Measurements from ENCODE around the gene CAMTA1. TPM values are rescaled to one million over a fixed set of nuclear protein-coding genes. Genes with fewer than 3 reads are reported as not detected.
A peak's percentile ranks its signal among the peaks of the same experiment; 100 is the strongest.

Gene CAMTA1
- total RNA-seq, 1 donor from 2014 or later, result 160 TPM

GRCh38 chr1:7721940-7722669 lies 936.9 kb downstream of the CAMTA1 start:
- Histone ChIP-seq H3K4me3 (no peak overlapping the region), H3K36me3 (no peaks in the 10 kb centered on the region), H3K9me3 (replicated peaks) (no peaks in the 10 kb centered on the region), H3K4me1 (peaks cover 55% of the 10 kb centered on the region), H3K27me3 (ENCODE audit: low read depth) (no peaks in the 10 kb centered on the region), H3K27ac (replicated peaks) (peak overlapping the region; percentile 37)
- no peak for DNase-seq
- TF ChIP-seq CTCF (IDR thresholded peaks at IDR 0.05; ENCODE audit: borderline replicate concordance), result no peak
- intact Hi-C loops (cut with micrococcal nuclease), result no loop called here

GRCh38 chr1:7722670-7723012 lies 937.4 kb downstream of the CAMTA1 start:
- peaks cover 55% of the 10 kb centered on the region for H3K4me1 ChIP-seq
- no peak for TF ChIP-seq CTCF (IDR thresholded peaks at IDR 0.05; ENCODE audit: borderline replicate concordance)
- intact Hi-C loops (cut with micrococcal nuclease), result no loop called here
- H3K27me3 ChIP-seq (ENCODE audit: low read depth), result no peaks in the 10 kb centered on the region
- H3K36me3 ChIP-seq, result no peaks in the 10 kb centered on the region
- H3K9me3 ChIP-seq (replicated peaks), result no peaks in the 10 kb centered on the region
- DNase-seq, result no peak
- H3K27ac ChIP-seq (replicated peaks), result peak overlapping the region; percentile 37
- no peak overlapping the region for H3K4me3 ChIP-seq

- H3K36me3 ChIP-seq, result no peaks in the 10 kb centered on the region
- no peak overlapping the region for H3K4me3 ChIP-seq
- peaks cover 30% of the 10 kb centered on the region for H3K4me1 ChIP-seq
- no peaks in the 10 kb centered on the region for H3K9me3 ChIP-seq (replicated peaks)
- no peaks in the 10 kb centered on the region for H3K27me3 ChIP-seq (ENCODE audit: low read depth)
- TF ChIP-seq CTCF (IDR thresholded peaks at IDR 0.05; ENCODE audit: borderline replicate concordance), result no peak
- H3K27ac ChIP-seq (replicated peaks), result peak overlapping the region; percentile 66
- intact Hi-C loops (cut with micrococcal nuclease), result no loop called here
- no peak for DNase-seq
These were observed 941.4 kb downstream of the CAMTA1 start for GRCh38 chr1:7726623-7727022.

- Histone ChIP-seq H3K27me3 (ENCODE audit: low read depth) (no peaks in the 10 kb centered on the region), H3K9me3 (replicated peaks) (no peaks in the 10 kb centered on the region), H3K4me3 (no peak overlapping the region), H3K36me3 (no peaks in the 10 kb centered on the region), H3K4me1 (peaks cover 17% of the 10 kb centered on the region), H3K27ac (replicated peaks) (no peak overlapping the region)
- DNase-seq, result no peak
- TF ChIP-seq CTCF (IDR thresholded peaks at IDR 0.05; ENCODE audit: borderline replicate concordance), result no peak
- intact Hi-C loops (cut with micrococcal nuclease), result no loop called here
These were observed 942.7 kb downstream of the CAMTA1 start for GRCh38 chr1:7727809-7728471.

- H3K36me3 ChIP-seq, result no peaks in the 10 kb centered on the region
- no peak for TF ChIP-seq CTCF (IDR thresholded peaks at IDR 0.05; ENCODE audit: borderline replicate concordance)
- H3K4me1 ChIP-seq, result peaks cover 15% of the 10 kb centered on the region
- H3K27ac ChIP-seq (replicated peaks), result no peak overlapping the region
- H3K9me3 ChIP-seq (replicated peaks), result no peaks in the 10 kb centered on the region
- H3K4me3 ChIP-seq, result no peak overlapping the region
- DNase-seq, result no peak
- no peaks in the 10 kb centered on the region for H3K27me3 ChIP-seq (ENCODE audit: low read depth)
- intact Hi-C loops (cut with micrococcal nuclease), result no loop called here
These were observed 944.5 kb downstream of the CAMTA1 start for GRCh38 chr1:7729761-7730160.

Data from left ventricle myocardium inferior (tissue), 1 donor.